ENCODE data around the gene CCDC188. TPM values are rescaled to one million over a fixed set of nuclear protein-coding genes. Genes with fewer than 3 reads are reported as not detected.
A peak's percentile ranks its signal among the peaks of the same experiment; 100 is the strongest.

Gene CCDC188
- total RNA-seq, 1 donor from 2014 or later: 0.82 TPM

- DNase-seq (ENCODE audit: low spot score in 2 of 2): peak in 1 of 2 donors; percentile 58
- FAIRE-seq: no peak
Observed at GRCh38 chr22:20137671-20138416, 13.0 kb downstream of the CCDC188 start.

- no peak for DNase-seq (ENCODE audit: low spot score in 2 of 2)
- FAIRE-seq: no peak
Observed at GRCh38 chr22:20137113-20137512, 13.7 kb downstream of the CCDC188 start.

GRCh38 chr22:20136603-20136873, 14.3 kb downstream of the CCDC188 start:
- no peak for FAIRE-seq
- no peak for DNase-seq (ENCODE audit: low spot score in 2 of 2)

GRCh38 chr22:20135806-20136602, 14.9 kb downstream of the CCDC188 start:
- DNase-seq (ENCODE audit: low spot score in 2 of 2) (no peak), FAIRE-seq (no peak)

GRCh38 chr22:20135265-20135664, 15.6 kb downstream of the CCDC188 start:
- no peak for FAIRE-seq
- no peak for DNase-seq (ENCODE audit: low spot score in 2 of 2)

GRCh38 chr22:20133930-20134549, 16.8 kb downstream of the CCDC188 start:
- FAIRE-seq: no peak
- DNase-seq (ENCODE audit: low spot score in 2 of 2): no peak

GRCh38 chr22:20132686-20133246, 18.1 kb downstream of the CCDC188 start:
- DNase-seq (ENCODE audit: low spot score in 2 of 2): no peak
- FAIRE-seq: no peak

GRCh38 chr22:20131859-20132685, 18.8 kb downstream of the CCDC188 start:
- FAIRE-seq: no peak
- DNase-seq (ENCODE audit: low spot score in 2 of 2): no peak

- FAIRE-seq (no peak), DNase-seq (ENCODE audit: low spot score in 2 of 2) (peak; percentile 78 to 88)
Observed at GRCh38 chr22:20131597-20131858, 19.3 kb downstream of the CCDC188 start, which contains the start of gene ZDHHC8. TSS of gene ZDHHC8 (plus strand) at chr22:20131804. CDS start at chr22:20131948, 144 bp downstream.

- FAIRE-seq: no peak
- DNase-seq (ENCODE audit: low spot score in 2 of 2): peak; percentile 94 to 96
Observed at GRCh38 chr22:20130731-20131596, 19.9 kb downstream of the CCDC188 start.

- DNase-seq (ENCODE audit: low spot score in 2 of 2) (no peak), FAIRE-seq (no peak)
Observed at GRCh38 chr22:20130319-20130718, 20.5 kb downstream of the CCDC188 start.

GRCh38 chr22:20129747-20130014, 21.2 kb downstream of the CCDC188 start:
- DNase-seq (ENCODE audit: low spot score in 2 of 2) (no peak), FAIRE-seq (no peak)

- DNase-seq (ENCODE audit: low spot score in 2 of 2): no peak
- no peak for FAIRE-seq
Observed at GRCh38 chr22:20128902-20129746, 21.7 kb downstream of the CCDC188 start.

GRCh38 chr22:20128619-20128901, 22.3 kb downstream of the CCDC188 start:
- DNase-seq (ENCODE audit: low spot score in 2 of 2) (no peak), FAIRE-seq (no peak)

- no peak for DNase-seq (ENCODE audit: low spot score in 2 of 2)
- no peak for FAIRE-seq
Observed at GRCh38 chr22:20127869-20128618, 22.8 kb downstream of the CCDC188 start.

GRCh38 chr22:20127318-20127868, 23.5 kb downstream of the CCDC188 start:
- DNase-seq (ENCODE audit: low spot score in 2 of 2) (no peak), FAIRE-seq (no peak)

GRCh38 chr22:20126284-20127029, 24.4 kb downstream of the CCDC188 start:
- FAIRE-seq: no peak

More at GRCh38 chr22:20126284-20127029, 24.4 kb downstream of the CCDC188 start:
- no peak for DNase-seq (ENCODE audit: low spot score in 2 of 2)
